ENCODE results near the gene CHST8.

Gene CHST8

GRCh38 chr19:33667141-33667650 lies 45.4 kb downstream of the CHST8 start:
- H3K27ac ChIP-seq (ENCODE audit: low read depth, low read length), result no peak overlapping the region
- no peaks in the 10 kb centered on the region for H3F3A ChIP-seq (ENCODE audit: insufficient read depth)
- no peaks in the 10 kb centered on the region for H4K20me1 ChIP-seq (ENCODE audit: low read depth, low read length)
- no peaks in the 10 kb centered on the region for H3K79me2 ChIP-seq (ENCODE audit: insufficient read depth, low read length)
- no peak for TF ChIP-seq CTCF (IDR thresholded peaks at IDR 0.05; ENCODE audit: insufficient read depth, low read length, poor library complexity, severe bottlenecking)
- H3K9me3 ChIP-seq (ENCODE audit: insufficient read depth, low read length), result no peaks in the 10 kb centered on the region
- no peak overlapping the region for H3K4me2 ChIP-seq (ENCODE audit: low read depth, low read length, poor library complexity, severe bottlenecking)
- H3K36me3 ChIP-seq (ENCODE audit: low read length), result no peaks in the 10 kb centered on the region
- no peak overlapping the region for H3K9ac ChIP-seq (ENCODE audit: low read length)
- no peak overlapping the region for H2AFZ ChIP-seq (ENCODE audit: low read depth, low read length, severe bottlenecking)
- no peak overlapping the region for H3K4me3 ChIP-seq (ENCODE audit: insufficient read depth, low read length, poor library complexity, severe bottlenecking)
- H3K9me2 ChIP-seq (replicated peaks; ENCODE audit: insufficient read depth, low read length), result no peaks in the 10 kb centered on the region
- H3K27me3 ChIP-seq (ENCODE audit: low read length), result no peaks in the 10 kb centered on the region

- H3K9ac ChIP-seq (ENCODE audit: low read length), result no peak overlapping the region
- H3F3A ChIP-seq (ENCODE audit: insufficient read depth), result no peaks in the 10 kb centered on the region
- no peak overlapping the region for H3K4me2 ChIP-seq (ENCODE audit: low read depth, low read length, poor library complexity, severe bottlenecking)
- H3K4me3 ChIP-seq (ENCODE audit: insufficient read depth, low read length, poor library complexity, severe bottlenecking), result no peak overlapping the region
- no peak for TF ChIP-seq CTCF (IDR thresholded peaks at IDR 0.05; ENCODE audit: insufficient read depth, low read length, poor library complexity, severe bottlenecking)
- no peak for TF ChIP-seq EZH2phosphoT487 (conservative IDR thresholded peaks at IDR 0.05; ENCODE audit: low read length)
- no peaks in the 10 kb centered on the region for H3K9me2 ChIP-seq (replicated peaks; ENCODE audit: insufficient read depth, low read length)
- no peaks in the 10 kb centered on the region for H3K36me3 ChIP-seq (ENCODE audit: low read length)
- no peak overlapping the region for H2AFZ ChIP-seq (ENCODE audit: low read depth, low read length, severe bottlenecking)
- no peak overlapping the region for H3K27ac ChIP-seq (ENCODE audit: low read depth, low read length)
- H4K20me1 ChIP-seq (ENCODE audit: low read depth, low read length), result no peaks in the 10 kb centered on the region
- no peaks in the 10 kb centered on the region for H3K27me3 ChIP-seq (ENCODE audit: low read length)
- H3K79me2 ChIP-seq (ENCODE audit: insufficient read depth, low read length), result no peaks in the 10 kb centered on the region
- H3K9me3 ChIP-seq (ENCODE audit: insufficient read depth, low read length), result no peaks in the 10 kb centered on the region
Measured at GRCh38 chr19:33667881-33668280, 46.1 kb downstream of the CHST8 start.

- H3K4me3 ChIP-seq (ENCODE audit: insufficient read depth, low read length, poor library complexity, severe bottlenecking), result no peak overlapping the region
- no peaks in the 10 kb centered on the region for H3K9me3 ChIP-seq (ENCODE audit: insufficient read depth, low read length)
- no peak overlapping the region for H3K27ac ChIP-seq (ENCODE audit: low read depth, low read length)
- TF ChIP-seq EZH2phosphoT487 (conservative IDR thresholded peaks at IDR 0.05; ENCODE audit: low read length), result no peak
- no peak for TF ChIP-seq CTCF (IDR thresholded peaks at IDR 0.05; ENCODE audit: insufficient read depth, low read length, poor library complexity, severe bottlenecking)
- no peak overlapping the region for H3K4me2 ChIP-seq (ENCODE audit: low read depth, low read length, poor library complexity, severe bottlenecking)
- H3K36me3 ChIP-seq (ENCODE audit: low read length), result no peaks in the 10 kb centered on the region
- H3K27me3 ChIP-seq (ENCODE audit: low read length), result no peaks in the 10 kb centered on the region
- H4K20me1 ChIP-seq (ENCODE audit: low read depth, low read length), result no peaks in the 10 kb centered on the region
- no peaks in the 10 kb centered on the region for H3K9me2 ChIP-seq (replicated peaks; ENCODE audit: insufficient read depth, low read length)
- no peaks in the 10 kb centered on the region for H3F3A ChIP-seq (ENCODE audit: insufficient read depth)
- no peaks in the 10 kb centered on the region for H3K79me2 ChIP-seq (ENCODE audit: insufficient read depth, low read length)
- H3K9ac ChIP-seq (ENCODE audit: low read length), result no peak overlapping the region
- H2AFZ ChIP-seq (ENCODE audit: low read depth, low read length, severe bottlenecking), result no peak overlapping the region
Measured at GRCh38 chr19:33668968-33669367, 47.2 kb downstream of the CHST8 start.
